GM18511 (cell line): ENCODE measurements around the gene PPP1CA.
"Not testable (repeated sequence)": the region's sequence is repeated elsewhere in the genome, so short reads cannot be mapped to it uniquely, and the experiment has no call there.

Experiments used
- ATAC-seq: cut with Tn5 transposase; IDR thresholded peaks from one replicate; pipeline ENCODE4 v1.9.1; 2021; ENCODE audit warnings: mild to moderate bottlenecking, moderate library complexity; ENCODE audit not compliant: unreplicated experiment

PPP1CA gene

GRCh38 chr11:67404515-67405195, 3.0 kb upstream of the PPP1CA start:
- ATAC-seq: no peak

GRCh38 chr11:67403085-67403484, 1.4 kb upstream of the PPP1CA start:
- not testable (repeated sequence) for ATAC-seq

- ATAC-seq: not testable (repeated sequence)
These were observed 658 bp upstream of the PPP1CA start for GRCh38 chr11:67402192-67402839.

- ATAC-seq: peak; percentile 23
These were observed 640 bp downstream of the PPP1CA start for GRCh38 chr11:67400942-67401494.

- ATAC-seq: no peak
These were observed 1.3 kb downstream of the PPP1CA start for GRCh38 chr11:67400251-67400941.

- ATAC-seq: no peak
These were observed 2.7 kb downstream of the PPP1CA start for GRCh38 chr11:67398661-67399563.

- no peak for ATAC-seq
These were observed 3.5 kb downstream of the PPP1CA start for GRCh38 chr11:67397986-67398660.

- no peak for ATAC-seq
These were observed 4.1 kb downstream of the PPP1CA start for GRCh38 chr11:67397536-67397935.

GRCh38 chr11:67396587-67397389, 4.9 kb downstream of the PPP1CA start:
- ATAC-seq: no peak

- ATAC-seq: no peak
These were observed 5.4 kb downstream of the PPP1CA start for GRCh38 chr11:67396259-67396581.

- no peak for ATAC-seq
These were observed 6.0 kb downstream of the PPP1CA start for GRCh38 chr11:67395555-67396258.

GRCh38 chr11:67393990-67394389, 7.7 kb downstream of the PPP1CA start:
- ATAC-seq: no peak

- no peak for ATAC-seq
These were observed 8.2 kb downstream of the PPP1CA start for GRCh38 chr11:67393437-67393836.

- peak; percentile 25 for ATAC-seq
These were observed 9.4 kb downstream of the PPP1CA start for GRCh38 chr11:67392183-67392715.

GRCh38 chr11:67391304-67392182, 10.1 kb downstream of the PPP1CA start, which contains the start of gene RAD9A:
RAD9A (plus strand) TSS chr11:67391986; CDS start chr11:67392045, 59 bp downstream.
- ATAC-seq: peak; percentile 78

GRCh38 chr11:67390947-67391303, 10.7 kb downstream of the PPP1CA start:
- no peak for ATAC-seq

GRCh38 chr11:67389477-67389876, 12.2 kb downstream of the PPP1CA start:
- ATAC-seq: no peak

GRCh38 chr11:67387518-67387917, 14.1 kb downstream of the PPP1CA start:
- ATAC-seq: no peak
